Stimulated activated CD8-positive, alpha-beta memory T cell treated with anti-CD3 and anti-CD28 coated beads, Interleukin-4, amount 100 ng/mL, for 4 hours (primary cell): ENCODE data around the gene CDC42EP4.
"Not testable (repeated sequence)": the region's sequence is repeated elsewhere in the genome, so short reads cannot be mapped to it uniquely, and the experiment has no call there.

Experiments used
- DNase-seq, 2 donors: peaks; one replicate each; pipeline ENCODE4 v3.0.0-alpha.2; 2020; ENCODE audit warnings: low read depth in 2 of 2, low spot score in 1 of 2

The CDC42EP4 gene

DNA sequence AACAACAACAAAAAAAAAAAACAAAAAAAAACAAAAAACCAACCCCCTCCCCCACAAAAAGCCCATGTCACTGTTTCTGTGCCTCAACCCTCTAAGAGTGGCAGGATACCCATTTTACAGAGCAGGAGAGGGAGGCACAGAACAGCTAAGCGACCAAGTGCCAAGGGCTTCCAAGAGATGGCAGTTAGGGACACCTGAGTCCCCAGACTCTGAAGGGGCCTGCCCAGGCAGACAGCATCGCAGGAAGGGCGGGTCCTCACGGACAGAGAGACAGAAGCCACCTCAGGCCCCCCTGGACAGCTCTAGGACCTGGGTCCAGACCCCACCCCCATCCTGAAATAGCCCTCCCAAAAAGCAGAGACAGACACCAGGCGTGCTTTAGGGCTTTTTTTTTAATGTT lies 28.6 kb downstream of the CDC42EP4 start:
- no peak for DNase-seq

DNA sequence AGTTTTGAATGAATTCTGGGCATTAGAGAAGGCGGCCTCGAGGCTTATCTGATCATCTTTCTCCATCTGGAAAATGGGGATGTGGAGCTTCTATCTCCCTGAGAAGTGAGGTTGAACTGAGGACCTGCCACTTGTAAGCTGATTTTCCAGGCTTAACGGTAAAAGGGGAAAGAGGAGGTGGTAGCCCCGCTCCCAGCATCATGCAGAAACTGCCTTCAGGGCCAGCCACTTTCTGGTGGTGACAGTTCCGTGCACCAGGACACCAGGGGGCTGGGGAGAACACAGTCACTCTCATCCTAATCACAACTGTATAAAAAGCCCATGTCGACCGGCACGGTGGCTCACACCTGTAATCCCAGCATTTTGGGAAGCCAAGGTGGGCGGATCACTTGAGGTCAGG lies 29.2 kb downstream of the CDC42EP4 start:
- no peak for DNase-seq

DNA sequence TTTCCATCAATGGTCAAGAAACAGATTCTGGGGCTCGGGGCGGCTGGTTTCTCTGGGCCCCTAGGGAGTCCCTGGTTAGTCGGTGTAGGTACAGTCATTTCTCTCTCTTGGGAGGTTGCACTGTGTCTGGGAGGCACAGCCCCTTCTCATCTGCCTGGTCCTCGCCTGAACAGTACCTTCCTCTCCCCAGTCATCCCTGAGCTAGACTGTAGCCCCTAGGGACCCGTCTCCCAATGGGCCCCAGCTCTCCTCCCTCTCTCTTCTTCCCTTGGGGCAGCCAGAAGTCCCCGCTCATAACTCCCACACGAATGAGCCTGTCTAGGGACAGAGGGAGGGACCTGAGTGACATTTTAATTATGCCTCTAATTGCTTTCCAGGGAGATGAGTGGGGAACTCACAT lies 29.9 kb downstream of the CDC42EP4 start:
- no peak for DNase-seq

DNA sequence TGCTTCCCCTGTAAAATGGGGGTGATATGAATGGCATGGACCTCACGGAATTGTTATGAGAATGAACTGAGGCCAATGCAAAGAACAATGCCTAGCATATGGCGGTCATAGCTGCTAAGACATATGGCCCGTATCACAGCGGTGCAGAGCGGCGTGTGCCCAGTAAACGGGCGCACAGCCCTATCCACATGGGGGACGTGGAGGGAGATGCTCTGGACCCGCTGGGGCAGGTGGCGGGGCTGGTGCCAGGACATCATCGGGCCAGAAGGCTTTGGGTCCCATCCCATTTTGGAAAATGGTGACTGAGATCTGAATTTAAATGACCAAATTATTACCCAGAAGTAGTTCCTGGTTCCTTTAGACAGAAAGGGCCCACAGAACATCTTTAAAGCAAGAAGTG lies 31.6 kb downstream of the CDC42EP4 start:
- no peak for DNase-seq

- no peak for DNase-seq
Observed at GRCh38 chr17:73279704-73280103, 32.1 kb downstream of the CDC42EP4 start.

DNA sequence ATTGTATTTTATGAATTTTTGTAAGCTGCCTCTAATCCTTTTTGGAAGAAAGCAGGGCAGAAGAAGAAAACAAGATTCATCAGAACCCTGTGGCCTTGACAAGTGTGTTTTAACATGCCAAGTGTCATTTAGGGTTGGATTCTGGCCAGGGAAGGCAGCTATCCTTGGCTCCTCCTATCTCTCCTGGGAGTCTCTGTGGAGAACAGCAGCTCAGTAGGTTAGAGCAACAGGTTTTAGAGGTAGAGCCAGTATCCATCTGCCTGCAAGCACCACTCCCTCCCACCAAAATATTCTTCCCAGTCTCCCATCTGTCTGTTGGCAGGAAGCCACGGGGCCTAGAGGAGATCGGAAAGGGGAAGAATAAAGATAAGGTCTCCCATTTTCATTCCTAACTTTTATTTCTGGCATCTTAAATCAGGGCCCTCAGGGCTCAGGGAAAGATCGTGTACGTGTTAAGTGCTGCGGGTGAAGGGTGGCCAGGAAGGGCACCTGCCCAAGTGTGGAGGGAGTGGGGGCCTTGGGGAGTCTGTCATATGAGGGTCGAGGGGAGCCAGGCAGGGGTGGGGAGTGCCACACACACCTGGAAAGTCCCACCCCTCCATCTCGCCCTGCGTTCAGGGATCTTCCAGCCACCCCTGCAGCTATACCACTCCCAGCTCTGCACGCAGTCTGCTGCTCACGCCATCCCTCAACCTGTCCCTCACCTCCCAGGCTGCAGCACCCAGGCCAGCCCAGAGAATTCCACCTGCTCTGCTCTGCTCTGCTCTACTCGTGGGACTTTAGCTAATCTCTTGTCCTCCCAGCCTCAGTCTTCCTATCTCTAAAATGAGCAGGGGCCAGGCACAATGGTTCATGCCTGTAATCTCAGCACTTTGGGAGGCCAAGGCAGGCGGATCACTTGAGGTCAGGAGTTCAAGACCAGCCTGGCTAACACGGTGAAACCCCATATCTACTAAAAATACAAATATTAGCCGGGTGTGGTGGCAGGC lies 33.0 kb downstream of the CDC42EP4 start:
- DNase-seq, result no peak

DNA sequence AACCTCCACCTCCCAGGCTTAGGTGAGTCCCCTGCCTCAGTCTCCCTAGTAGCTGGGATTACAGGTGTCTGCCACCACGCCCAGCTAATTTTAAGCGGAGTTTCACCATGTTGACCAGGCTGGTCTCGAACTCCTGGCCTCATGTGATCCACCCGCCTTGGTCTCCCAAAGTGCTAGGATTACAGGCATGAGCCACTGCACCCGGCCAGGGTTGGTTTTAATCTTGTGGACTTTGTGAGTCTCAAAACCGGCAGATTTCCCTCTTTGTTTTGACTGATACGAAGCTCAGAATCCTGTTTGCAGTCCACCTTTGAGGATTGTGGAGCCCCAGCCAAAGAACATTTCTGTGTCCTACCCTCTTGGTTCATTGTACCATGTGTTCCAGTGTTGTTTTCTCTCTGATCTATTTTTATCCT lies 33.7 kb downstream of the CDC42EP4 start:
- no peak for DNase-seq

- no peak for DNase-seq
Observed at GRCh38 chr17:73274490-73274889, 37.3 kb downstream of the CDC42EP4 start.

GRCh38 chr17:73272906-73273218 lies 38.9 kb downstream of the CDC42EP4 start:
- DNase-seq, result no peak

DNA sequence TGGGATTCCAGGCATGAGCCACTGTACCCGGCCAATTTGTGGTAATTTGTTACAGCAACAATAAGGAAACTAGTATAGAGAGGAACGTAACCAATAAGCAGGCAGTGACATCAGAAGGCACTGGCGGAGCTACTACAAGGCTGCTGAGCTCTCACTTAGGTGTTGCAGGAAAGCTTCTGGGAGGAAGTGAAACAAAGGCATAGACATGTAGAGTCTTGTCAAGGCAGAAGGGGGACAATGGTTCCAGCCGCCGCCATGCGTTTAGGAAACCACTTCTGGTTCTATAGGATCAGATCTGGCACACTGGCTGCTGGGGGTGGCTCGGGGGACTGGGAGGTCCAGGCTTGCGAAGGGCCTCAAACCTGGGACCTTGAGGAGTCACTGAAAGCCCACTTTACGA lies 40.7 kb downstream of the CDC42EP4 start:
- DNase-seq, result no peak

DNA sequence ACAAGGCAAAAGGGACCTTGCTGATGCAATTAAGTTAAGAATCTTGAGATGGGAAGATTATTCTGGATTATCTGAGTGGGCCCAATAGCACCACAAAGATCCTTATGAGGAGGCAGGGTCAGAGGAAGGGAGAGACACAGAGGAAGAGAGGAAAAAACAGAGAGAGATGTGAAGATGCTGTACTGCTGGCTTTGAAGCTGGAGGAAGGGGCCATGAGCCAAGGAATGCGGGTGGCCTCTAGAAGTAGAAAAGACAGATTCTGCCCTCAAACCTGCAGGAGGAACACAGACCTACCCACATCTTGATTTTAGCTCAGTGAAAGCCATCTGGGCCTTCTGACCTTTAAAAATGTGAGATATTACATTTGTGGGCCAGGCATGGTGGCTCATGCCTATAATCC lies 42.0 kb downstream of the CDC42EP4 start:
- DNase-seq, result no peak

- DNase-seq, result no peak
Observed at GRCh38 chr17:73269329-73269615, 42.5 kb downstream of the CDC42EP4 start.

- DNase-seq, result no peak
Observed at GRCh38 chr17:73268582-73269328, 43.0 kb downstream of the CDC42EP4 start.

DNA sequence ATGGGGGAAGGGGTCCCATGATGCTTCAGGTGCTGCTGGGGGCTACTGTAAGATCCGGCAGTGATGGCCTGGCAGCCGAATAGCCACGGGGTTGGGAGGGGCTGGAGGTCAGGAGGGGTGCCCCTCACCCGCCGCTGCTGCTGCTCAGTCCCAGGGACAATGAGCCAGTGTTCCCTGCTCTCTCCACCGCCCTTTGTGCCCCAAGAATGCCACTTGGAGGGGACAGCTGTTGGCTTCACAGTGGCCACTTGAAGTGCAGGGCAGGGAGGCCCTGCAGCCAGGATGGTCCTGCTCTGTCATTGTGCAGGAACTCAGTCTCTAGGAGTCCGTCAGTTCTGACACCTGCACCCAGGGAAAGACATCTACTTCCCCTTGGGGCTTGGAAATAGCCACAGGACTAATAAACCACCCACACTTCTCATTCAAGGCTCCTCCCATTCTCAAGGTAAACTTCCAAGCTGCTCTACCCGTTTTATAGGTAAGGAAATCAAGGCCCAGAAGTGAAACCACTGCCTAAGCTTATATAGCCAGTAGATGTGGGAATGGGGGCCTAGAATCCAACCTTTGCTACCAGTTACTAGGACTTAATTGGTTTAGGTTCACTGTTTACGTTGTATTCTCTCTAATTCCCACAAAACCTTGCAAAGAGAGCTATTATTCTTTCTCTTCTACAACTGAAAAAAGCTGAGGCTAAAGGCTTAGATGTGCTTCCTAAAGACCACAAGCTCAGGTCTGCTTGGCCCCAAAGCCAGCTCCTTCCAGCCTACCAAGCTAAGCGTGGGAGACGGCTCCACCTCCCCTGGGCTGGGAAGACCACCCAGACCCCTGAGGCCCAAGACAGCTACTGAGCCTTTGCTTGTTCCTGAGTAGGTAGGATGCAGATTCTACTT lies 43.9 kb downstream of the CDC42EP4 start:
- DNase-seq, result no peak

- DNase-seq, result no peak
Observed at GRCh38 chr17:73266796-73267195, 45.0 kb downstream of the CDC42EP4 start.

GRCh38 chr17:73265646-73266640 lies 45.9 kb downstream of the CDC42EP4 start:
- no peak for DNase-seq

DNA sequence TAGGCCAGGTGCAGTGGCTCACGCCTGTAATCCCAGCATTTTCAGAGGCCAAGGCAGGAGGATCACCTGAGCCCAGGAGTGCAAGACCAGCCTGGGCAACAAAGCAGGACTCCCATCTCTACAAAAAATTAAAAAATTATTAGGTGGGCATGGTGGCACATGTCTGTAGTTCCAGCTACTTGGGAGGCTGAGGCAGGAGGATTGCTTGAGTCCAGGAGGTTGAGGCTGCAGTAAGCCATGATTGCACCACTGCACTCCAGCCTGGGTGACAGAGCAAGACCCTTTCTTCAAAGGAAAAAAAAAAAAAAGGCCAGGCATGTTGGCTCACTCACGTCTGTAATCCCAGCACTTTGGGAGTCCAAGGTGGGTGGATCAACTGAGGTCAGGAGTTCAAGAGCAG lies 47.4 kb downstream of the CDC42EP4 start:
- DNase-seq, result not testable (repeated sequence)

DNA sequence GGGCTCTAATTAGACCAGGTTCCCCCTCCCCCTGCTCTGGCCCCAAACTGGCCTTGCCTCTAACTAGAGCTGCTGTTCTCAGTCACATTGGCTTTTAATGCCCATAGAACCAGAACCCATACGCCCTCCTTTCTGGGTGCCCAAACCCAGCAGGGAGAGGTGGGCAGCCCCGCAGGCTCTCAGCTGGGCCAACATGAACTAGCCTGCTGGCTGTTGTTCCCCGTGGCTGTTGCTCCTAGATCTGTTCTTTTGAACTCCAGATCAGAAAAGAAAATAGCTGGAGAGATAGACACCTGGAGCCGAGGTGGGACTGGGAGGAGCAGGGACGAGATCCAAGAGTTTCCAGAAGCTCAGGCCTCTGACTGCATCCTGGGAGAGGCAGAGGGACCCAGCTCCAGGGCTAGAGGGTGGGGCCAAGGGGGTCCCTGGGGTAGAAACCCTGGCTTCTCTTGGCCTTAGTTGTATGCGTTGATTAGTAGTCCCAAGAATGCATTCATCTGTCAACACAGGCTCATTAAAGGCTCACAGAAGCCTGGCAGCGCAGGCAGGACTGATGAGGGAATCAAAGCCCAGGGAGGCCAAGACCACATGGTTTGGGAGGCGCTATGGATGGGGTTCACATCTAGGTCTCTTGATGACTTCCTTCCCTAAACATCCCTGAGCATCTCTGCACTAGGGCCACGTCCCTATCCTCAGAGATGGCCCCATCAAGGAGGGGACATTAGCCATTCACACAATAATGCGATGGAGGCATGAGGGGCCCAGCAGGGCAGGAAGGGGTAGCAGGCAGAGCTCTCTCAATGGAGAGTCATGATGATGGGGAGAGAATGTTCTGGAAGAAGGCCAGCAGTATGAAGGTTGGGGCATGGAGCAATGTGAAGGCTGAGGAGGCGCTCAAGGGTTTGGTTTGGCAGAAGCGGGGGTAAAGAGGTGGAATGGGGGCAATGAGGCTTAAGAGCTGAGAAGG lies 48.8 kb downstream of the CDC42EP4 start:
- DNase-seq, result no peak

- DNase-seq, result no peak
Observed at GRCh38 chr17:73261952-73262675, 49.7 kb downstream of the CDC42EP4 start.
